OCI-LY3 (cell line): ENCODE results near the gene OR5D13.

ENCODE experiments used
- EZH2phosphoT487 ChIP-seq: fragments of 200-600 bp; shearing (Covaris generic); IDR thresholded peaks from 2 replicates; pipeline ENCODE4 v1.6.1; 2018; ENCODE audit warnings: antibody characterized with exemption, mixed run types, low read depth
- TF ChIP-seq, protein P1 (sequence below): fragments of 200-600, 300-600 bp; sonication (generic); IDR thresholded peaks from 2 replicates; pipeline ENCODE4 v1.5.1; 2014; ENCODE audit warnings: antibody characterized with exemption, low read length, low read depth

DNA sequence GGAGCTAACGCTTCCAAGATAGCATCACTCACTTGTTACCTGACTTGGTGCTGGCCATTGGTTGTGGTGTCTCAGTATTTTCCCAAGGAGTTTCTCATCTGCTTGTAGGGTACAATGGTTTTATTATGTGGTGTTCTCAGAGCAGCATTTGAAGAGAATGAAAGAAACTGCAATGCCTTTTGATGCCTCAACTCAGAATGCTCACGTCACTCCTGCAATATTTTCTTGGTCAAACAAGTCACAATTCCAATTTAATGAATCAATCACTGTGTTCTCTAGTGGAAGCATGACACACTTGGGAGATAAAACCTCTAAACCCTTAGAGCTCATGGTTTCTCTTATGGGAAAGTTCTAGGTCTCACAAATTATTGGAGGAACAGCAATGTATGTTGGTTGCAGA is 20.1 kb downstream of the OR5D13 start:
- TF ChIP-seq, protein P1, sequence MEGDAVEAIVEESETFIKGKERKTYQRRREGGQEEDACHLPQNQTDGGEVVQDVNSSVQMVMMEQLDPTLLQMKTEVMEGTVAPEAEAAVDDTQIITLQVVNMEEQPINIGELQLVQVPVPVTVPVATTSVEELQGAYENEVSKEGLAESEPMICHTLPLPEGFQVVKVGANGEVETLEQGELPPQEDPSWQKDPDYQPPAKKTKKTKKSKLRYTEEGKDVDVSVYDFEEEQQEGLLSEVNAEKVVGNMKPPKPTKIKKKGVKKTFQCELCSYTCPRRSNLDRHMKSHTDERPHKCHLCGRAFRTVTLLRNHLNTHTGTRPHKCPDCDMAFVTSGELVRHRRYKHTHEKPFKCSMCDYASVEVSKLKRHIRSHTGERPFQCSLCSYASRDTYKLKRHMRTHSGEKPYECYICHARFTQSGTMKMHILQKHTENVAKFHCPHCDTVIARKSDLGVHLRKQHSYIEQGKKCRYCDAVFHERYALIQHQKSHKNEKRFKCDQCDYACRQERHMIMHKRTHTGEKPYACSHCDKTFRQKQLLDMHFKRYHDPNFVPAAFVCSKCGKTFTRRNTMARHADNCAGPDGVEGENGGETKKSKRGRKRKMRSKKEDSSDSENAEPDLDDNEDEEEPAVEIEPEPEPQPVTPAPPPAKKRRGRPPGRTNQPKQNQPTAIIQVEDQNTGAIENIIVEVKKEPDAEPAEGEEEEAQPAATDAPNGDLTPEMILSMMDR: no peak
- TF ChIP-seq EZH2phosphoT487: no peak
